Ishikawa (cell line): ENCODE results near the gene HOXB1.

ENCODE experiments used
- CEBPB ChIP-seq: IDR thresholded peaks from 2 replicates; pipeline ENCODE4 v1.6.1; 2012
- CREB1 ChIP-seq: IDR thresholded peaks from 2 replicates; pipeline ENCODE4 v1.6.1; 2012; ENCODE audit warnings: low read depth
- EGR1 ChIP-seq: IDR thresholded peaks from 2 replicates; pipeline ENCODE4 v1.6.1; 2012
- EP300 ChIP-seq: IDR thresholded peaks from 2 replicates; pipeline ENCODE4 v1.6.1; 2012; ENCODE audit warnings: borderline replicate concordance
- FOXM1 ChIP-seq: IDR thresholded peaks from 2 replicates; pipeline ENCODE4 v1.6.1; 2012; ENCODE audit warnings: low read depth, borderline replicate concordance
- NFIC ChIP-seq: IDR thresholded peaks from 2 replicates; pipeline ENCODE4 v1.6.1; 2012
- RAD21 ChIP-seq: IDR thresholded peaks from 2 replicates; pipeline ENCODE4 v1.6.1; 2012; ENCODE audit warnings: low read depth
- TAF1 ChIP-seq: IDR thresholded peaks from 2 replicates; pipeline ENCODE4 v1.6.1; 2012; ENCODE audit warnings: low read depth, mild to moderate bottlenecking
- TCF12 ChIP-seq: IDR thresholded peaks from 2 replicates; pipeline ENCODE4 v1.6.1; 2012; ENCODE audit warnings: low read depth
- TEAD4 ChIP-seq: IDR thresholded peaks from 2 replicates; pipeline ENCODE4 v1.6.1; 2012
- USF1 ChIP-seq: IDR thresholded peaks from 2 replicates; pipeline ENCODE4 v1.6.1; 2012
- YY1 ChIP-seq: IDR thresholded peaks from 2 replicates; pipeline ENCODE4 v1.6.1; 2012; ENCODE audit warnings: low read depth
- ZBTB7A ChIP-seq: IDR thresholded peaks from 2 replicates; pipeline ENCODE4 v1.6.1; 2012; ENCODE audit warnings: low read depth
- TF ChIP-seq, protein P1 (sequence below): IDR thresholded peaks from 2 replicates; pipeline ENCODE4 v1.6.1; 2012; ENCODE audit warnings: low read depth, mild to moderate bottlenecking
- TF ChIP-seq, protein P2 (sequence below): IDR thresholded peaks from 2 replicates; pipeline ENCODE4 v1.6.1; 2012

The HOXB1 gene

DNA sequence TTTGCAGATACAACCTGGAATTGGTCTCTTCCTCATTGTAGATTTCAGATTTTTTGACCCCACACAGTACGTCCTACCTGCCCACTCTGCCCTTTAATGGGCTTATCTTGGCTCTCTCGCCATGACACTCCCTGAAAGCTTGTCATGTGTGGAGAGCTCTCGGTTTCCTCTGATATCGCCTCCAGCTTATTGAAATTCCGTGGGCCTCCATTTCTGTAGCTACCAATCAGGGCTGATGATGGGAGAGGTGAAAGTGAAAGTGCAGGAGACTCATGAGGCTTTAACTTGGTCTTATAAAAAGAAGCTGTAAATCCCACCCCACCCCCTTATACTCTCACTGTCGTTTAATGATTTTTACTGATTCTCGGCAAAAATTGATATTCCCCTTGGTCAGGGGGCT, 17.7 kb downstream of the HOXB1 start:
- TF ChIP-seq EP300, result no peak
- no peak for TF ChIP-seq NFIC
- TF ChIP-seq EGR1, result no peak
- TF ChIP-seq YY1, result no peak
- no peak for TF ChIP-seq TAF1
- TF ChIP-seq USF1, result no peak
- TF ChIP-seq, protein P1, sequence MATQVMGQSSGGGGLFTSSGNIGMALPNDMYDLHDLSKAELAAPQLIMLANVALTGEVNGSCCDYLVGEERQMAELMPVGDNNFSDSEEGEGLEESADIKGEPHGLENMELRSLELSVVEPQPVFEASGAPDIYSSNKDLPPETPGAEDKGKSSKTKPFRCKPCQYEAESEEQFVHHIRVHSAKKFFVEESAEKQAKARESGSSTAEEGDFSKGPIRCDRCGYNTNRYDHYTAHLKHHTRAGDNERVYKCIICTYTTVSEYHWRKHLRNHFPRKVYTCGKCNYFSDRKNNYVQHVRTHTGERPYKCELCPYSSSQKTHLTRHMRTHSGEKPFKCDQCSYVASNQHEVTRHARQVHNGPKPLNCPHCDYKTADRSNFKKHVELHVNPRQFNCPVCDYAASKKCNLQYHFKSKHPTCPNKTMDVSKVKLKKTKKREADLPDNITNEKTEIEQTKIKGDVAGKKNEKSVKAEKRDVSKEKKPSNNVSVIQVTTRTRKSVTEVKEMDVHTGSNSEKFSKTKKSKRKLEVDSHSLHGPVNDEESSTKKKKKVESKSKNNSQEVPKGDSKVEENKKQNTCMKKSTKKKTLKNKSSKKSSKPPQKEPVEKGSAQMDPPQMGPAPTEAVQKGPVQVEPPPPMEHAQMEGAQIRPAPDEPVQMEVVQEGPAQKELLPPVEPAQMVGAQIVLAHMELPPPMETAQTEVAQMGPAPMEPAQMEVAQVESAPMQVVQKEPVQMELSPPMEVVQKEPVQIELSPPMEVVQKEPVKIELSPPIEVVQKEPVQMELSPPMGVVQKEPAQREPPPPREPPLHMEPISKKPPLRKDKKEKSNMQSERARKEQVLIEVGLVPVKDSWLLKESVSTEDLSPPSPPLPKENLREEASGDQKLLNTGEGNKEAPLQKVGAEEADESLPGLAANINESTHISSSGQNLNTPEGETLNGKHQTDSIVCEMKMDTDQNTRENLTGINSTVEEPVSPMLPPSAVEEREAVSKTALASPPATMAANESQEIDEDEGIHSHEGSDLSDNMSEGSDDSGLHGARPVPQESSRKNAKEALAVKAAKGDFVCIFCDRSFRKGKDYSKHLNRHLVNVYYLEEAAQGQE, result no peak
- TF ChIP-seq, protein P2, sequence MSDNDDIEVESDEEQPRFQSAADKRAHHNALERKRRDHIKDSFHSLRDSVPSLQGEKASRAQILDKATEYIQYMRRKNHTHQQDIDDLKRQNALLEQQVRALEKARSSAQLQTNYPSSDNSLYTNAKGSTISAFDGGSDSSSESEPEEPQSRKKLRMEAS, result no peak
- no peak for TF ChIP-seq TEAD4
- no peak for TF ChIP-seq CREB1
- no peak for TF ChIP-seq CEBPB
- no peak for TF ChIP-seq ZBTB7A
- TF ChIP-seq TCF12, result no peak

- TF ChIP-seq, protein P1, result no peak
- no peak for TF ChIP-seq TEAD4
- no peak for TF ChIP-seq CEBPB
- TF ChIP-seq, protein P2, result no peak
- TF ChIP-seq FOXM1, result no peak
- no peak for TF ChIP-seq USF1
- no peak for TF ChIP-seq EP300
These were observed 19.8 kb downstream of the HOXB1 start for GRCh38 chr17:48510761-48511604.

DNA sequence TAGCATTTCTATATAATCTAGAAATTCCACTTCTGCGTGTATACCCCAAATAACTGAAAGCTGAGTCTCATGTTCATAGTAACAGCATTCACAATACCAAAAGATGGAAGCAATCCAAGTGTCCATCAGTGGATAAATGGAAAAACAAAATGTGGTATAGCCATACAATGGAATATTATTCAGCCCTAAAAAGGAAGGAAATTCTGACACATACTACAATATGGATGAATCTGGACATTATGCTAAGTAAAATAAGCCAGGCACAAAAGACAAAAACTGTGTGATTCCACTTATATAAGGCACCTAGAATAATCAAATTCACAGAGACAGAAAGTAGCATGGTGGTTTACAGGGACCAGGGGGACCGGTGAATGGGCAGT, 20.4 kb downstream of the HOXB1 start:
- TF ChIP-seq EGR1 (no peak), CEBPB (no peak), EP300 (no peak), FOXM1 (no peak)
- TF ChIP-seq, protein P1, result no peak
- TF ChIP-seq, protein P2, result no peak

DNA sequence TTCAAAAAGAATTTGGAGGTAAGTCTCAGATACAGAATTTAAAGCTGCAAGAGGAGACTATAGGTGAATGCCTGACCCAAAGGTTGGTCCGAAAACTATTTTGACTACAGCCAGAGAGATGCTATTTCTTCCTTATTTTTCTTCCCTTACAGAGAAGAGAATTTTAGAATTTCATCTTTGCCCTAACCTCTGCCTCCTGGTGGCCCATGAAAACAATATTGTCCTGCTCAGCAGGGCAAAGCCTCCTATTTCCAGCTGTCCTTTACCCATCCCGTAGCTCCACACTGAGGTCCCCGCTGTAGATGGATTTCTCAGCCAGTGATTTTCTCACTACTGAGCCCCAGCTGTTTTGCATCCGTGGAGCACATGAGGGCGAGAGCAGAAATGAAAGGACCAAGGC, 24.6 kb downstream of the HOXB1 start:
- TF ChIP-seq FOXM1 (no peak), USF1 (no peak), NFIC (no peak), TAF1 (no peak), TCF12 (no peak), ZBTB7A (no peak), YY1 (no peak), CEBPB (no peak), TEAD4 (no peak), EGR1 (no peak), EP300 (no peak), CREB1 (no peak), RAD21 (no peak)
- TF ChIP-seq, protein P2, result no peak
- TF ChIP-seq, protein P1, result no peak
